HG03175 (cell line): ENCODE data around the gene ADAT1.
A peak's percentile ranks its signal among the peaks of the same experiment; 100 is the strongest.

ENCODE experiments used
- ATAC-seq: cut with Tn5 transposase; IDR thresholded peaks from one replicate; pipeline ENCODE4 v1.9.1; 2021; ENCODE audit warnings: mild to moderate bottlenecking, moderate library complexity; ENCODE audit not compliant: unreplicated experiment

Gene ADAT1, protein sequence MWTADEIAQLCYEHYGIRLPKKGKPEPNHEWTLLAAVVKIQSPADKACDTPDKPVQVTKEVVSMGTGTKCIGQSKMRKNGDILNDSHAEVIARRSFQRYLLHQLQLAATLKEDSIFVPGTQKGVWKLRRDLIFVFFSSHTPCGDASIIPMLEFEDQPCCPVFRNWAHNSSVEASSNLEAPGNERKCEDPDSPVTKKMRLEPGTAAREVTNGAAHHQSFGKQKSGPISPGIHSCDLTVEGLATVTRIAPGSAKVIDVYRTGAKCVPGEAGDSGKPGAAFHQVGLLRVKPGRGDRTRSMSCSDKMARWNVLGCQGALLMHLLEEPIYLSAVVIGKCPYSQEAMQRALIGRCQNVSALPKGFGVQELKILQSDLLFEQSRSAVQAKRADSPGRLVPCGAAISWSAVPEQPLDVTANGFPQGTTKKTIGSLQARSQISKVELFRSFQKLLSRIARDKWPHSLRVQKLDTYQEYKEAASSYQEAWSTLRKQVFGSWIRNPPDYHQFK

GRCh38 chr16:75622761-75623605 is at the start of gene ADAT1:
TSS of gene ADAT1 (minus strand) at chr16:75623281. CDS start at chr16:75620799, 2,482 bp downstream.
- ATAC-seq: peak; percentile 97

- no peak for ATAC-seq
Observed at GRCh38 chr16:75667503-75667902, 44.4 kb upstream of the ADAT1 start.

- ATAC-seq: no peak
Observed at GRCh38 chr16:75660726-75661302, 37.7 kb upstream of the ADAT1 start.

DNA sequence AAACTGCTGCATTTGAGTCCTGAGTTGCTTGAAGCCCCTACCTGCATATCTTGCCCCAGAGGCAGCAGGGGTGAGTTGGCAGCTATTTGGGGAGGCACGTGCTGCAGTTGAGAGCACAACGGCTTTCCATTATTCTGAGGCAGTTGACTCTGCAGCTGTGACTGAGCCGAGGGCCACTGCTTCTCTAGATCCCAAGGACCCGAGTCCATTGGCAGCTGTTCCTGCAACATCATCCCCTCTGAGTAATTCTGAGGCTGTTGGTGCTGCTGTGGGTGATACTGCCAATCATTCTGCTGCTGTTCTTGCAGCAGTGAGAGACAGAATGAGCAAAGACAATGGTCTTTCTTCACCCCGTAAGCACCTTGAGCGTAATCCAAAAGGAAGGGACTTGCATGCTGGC is 37.2 kb upstream of the ADAT1 start:
- ATAC-seq: no peak

GRCh38 chr16:75658175-75658574 is 35.1 kb upstream of the ADAT1 start:
- no peak for ATAC-seq

- ATAC-seq: no peak
Observed at GRCh38 chr16:75653922-75654321, 30.8 kb upstream of the ADAT1 start.

DNA sequence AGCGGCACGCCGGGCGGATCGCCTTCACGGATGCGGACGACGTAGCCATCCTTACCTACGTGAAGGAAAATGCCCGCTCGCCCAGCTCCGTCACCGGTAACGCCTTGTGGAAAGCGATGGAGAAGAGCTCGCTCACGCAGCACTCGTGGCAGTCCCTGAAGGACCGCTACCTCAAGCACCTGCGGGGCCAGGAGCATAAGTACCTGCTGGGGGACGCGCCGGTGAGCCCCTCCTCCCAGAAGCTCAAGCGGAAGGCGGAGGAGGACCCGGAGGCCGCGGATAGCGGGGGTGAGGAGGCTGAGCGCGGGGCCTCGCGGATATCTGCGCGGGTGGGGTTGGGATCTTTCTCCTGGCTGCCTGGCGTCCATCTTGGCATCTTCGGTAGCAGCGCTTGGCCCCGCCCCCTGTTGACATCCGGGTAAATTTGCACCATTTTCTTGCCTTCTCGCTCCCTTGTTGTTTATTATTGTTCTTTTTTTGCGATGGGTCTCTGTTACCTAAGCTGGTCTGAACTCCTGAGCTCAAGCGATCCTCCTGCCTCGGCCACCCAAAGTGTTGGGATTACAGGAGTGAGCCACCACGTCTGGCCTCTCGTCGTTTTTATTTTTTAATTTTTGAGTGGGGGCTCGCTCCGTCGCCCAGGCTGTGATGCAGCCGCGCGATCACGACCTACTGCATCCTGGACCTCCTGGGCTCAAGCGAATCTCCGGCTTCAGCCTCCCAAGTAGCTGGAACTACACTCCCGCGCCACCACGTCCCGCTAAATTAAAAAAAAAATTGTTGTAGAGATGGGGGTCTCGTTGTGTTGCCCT is 25.4 kb upstream of the ADAT1 start:
- peak; percentile 40 for ATAC-seq

DNA sequence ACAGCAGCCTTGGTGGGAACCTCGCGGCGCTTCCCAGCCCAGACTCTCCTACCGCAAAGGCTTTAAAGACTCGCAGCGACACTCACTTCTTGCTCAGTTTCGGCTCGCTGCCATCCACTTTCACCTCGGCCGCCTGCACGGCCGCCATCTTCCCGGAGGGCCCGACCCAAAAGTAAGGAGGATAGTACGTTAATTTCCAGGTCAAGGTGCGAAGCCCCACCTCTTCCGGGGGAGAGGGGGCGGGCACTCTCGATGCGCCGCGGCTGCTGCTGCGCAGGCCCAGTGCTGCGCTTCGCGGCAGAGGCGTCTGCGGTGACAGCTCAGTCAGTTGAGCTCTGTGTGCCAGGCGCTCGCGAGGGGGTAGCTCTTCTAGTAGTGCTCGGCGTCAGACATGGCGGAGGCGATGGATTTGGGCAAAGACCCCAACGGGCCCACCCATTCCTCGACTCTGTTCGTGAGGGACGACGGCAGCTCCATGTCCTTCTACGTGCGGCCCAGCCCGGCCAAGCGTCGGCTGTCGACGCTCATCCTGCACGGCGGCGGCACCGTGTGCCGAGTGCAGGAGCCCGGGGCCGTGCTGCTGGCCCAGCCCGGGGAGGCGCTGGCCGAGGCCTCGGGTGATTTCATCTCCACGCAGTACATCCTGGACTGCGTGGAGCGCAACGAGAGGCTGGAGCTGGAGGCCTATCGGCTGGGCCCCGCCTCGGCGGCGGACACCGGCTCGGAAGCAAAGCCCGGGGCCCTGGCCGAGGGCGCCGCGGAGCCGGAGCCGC is 24.6 kb upstream of the ADAT1 start, which contains the start of the genes KARS1 and TERF2IP:
KARS1 (minus strand) TSS at position 174 of the 773 bp plus-strand sequence; CDS start at position 148, 26 bp downstream.
TERF2IP (plus strand) TSS at position 282 of the 773 bp plus-strand sequence; CDS start at position 392, 110 bp downstream.
- peak; percentile 84 for ATAC-seq

- peak; percentile 17 for ATAC-seq
Observed at GRCh38 chr16:75647112-75647491, 24.0 kb upstream of the ADAT1 start.

DNA sequence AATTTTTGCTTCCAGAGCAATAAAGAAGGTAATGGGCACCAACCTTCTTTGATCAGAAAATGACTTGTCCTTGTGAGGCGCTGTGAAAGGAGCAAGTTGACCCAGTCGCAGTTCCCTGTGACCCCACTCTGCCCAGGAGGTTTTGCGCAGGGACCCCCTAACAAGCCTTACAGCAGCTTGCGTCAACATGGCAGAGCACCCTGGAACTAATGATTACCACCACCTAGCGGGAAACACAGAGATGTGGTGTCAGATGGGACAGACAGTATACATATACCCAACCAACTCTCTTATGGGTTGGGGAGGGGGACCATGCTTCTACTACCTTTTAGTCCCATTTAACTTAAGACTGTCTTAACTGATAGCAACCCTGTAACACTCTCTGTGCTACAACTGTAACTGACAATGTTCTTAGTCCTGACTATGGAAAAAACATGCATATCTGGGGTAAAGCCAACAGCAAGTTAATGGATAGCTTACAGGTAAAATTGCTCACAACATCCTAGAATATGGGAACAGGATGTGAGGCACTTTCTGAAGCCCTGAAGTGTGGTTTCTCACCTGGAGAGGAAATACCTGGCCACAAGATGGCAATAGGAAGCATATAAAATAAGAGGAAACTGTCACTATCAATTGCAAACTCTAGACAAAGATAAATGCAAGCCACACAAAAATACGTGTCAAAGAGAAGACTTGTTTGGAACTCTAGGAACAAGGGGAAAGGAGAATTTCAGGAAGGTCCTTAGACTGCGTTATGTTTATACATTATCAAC is 21.3 kb upstream of the ADAT1 start:
- no peak for ATAC-seq

GRCh38 chr16:75640598-75640997 is 17.5 kb upstream of the ADAT1 start:
- no peak for ATAC-seq

DNA sequence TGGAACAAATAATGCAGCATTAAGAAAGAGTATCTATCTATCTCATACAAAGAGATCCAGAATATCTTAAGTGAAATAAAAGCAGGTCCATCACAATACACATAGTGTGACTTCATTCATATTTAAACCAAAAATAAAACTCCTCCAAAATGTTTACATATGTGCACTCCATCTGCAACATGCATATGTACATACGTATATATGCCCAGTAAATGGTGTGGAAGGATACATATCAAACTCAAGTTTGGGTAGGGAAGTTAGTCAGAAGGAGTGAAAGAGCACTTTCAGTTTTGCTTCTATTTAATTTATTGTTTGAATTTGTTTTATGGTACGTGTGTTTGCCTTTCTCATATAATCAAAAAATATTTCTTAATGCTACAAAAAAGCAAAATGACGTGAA is 12.0 kb upstream of the ADAT1 start:
- ATAC-seq: no peak

DNA sequence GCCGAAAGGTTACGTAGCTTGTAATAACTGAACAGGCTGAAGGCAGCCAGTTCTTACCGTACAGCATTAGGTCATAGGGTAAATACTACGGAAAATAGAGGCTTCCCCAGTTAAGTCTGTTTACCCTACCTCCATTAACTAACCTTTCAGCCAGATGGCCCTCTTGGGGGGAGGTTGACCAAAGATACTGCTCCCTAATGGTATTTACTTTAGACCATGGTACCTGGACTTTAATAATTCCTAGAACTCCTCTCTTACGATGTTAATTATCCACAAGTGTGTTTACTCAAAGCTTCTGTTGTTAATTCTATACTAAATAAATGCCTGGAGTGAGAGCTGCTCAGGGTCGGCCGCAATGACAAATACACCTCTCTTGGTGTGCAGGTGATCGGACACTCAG is 9.8 kb upstream of the ADAT1 start:
- ATAC-seq: no peak

GRCh38 chr16:75630052-75630451 is 7.0 kb upstream of the ADAT1 start:
- no peak for ATAC-seq

DNA sequence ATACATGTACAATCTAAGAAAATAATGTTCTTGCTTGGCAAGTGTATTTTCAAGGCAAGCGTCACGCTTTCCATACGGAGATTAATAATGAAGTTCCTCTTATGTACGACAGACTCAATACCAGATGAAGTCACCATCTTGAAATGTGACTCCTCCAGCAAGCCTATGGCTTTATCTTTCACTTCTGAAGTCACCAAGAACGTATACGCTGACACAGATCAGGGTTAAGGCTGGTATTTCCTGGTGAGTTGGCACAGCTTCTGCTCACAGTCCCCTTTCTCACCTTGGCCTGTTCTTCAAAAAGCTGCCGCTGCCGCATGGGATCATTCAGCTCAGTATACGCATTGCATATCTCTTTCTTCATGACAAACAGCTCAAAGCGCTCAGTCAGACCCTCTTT is 6.1 kb upstream of the ADAT1 start:
- no peak for ATAC-seq

DNA sequence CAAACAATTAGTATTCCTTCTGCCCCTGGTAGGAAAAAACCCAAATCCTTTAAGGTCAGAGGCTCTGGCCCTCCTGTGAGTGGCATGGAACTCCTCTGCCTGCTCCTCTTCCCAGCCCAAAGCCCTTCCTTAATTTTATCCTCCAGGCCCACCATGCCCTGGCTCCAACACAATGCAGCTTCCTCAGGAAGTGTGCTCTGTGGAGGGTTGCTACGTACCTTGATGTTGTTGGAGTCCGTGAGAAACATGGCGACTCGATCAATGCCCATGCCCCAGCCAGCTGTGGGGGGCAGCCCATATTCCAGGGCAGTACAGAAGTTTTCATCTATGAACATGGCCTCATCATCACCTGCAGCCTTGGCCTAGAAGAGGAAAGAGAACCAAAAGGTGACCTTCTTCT is 5.3 kb upstream of the ADAT1 start:
- ATAC-seq: no peak

DNA sequence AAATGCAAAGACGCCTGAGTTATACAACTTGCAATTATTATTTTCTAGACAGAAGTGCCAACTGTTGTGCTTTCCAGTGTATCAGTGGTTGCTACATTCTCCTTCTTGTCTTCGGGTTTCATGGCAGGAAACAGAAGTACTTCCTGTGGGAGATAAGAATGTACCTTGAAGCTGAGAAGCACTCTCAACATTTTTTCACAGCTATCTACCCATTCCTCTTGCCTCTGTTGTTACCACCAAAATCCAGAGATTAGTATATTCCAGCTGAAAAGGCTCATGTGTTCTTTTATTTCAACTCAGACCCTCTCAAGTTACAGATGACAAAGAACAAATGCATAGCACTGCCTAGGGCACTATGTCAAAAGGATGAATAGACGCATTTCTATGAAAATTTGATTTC is 4.8 kb upstream of the ADAT1 start:
- ATAC-seq: no peak

- ATAC-seq: no peak
Observed at GRCh38 chr16:75626806-75627205, 3.7 kb upstream of the ADAT1 start.

- ATAC-seq: no peak
Observed at GRCh38 chr16:75624921-75625334, 1.8 kb upstream of the ADAT1 start.
